DMS79 treated with DMSO at 0.1 percent for 48 hours (cell line): ENCODE data around the gene PPP4R1.
A peak's percentile ranks its signal among the peaks of the same experiment; 100 is the strongest.

ENCODE experiments used
- DNase-seq: peaks from one replicate; lab custom pipeline; 2025; lab: John Stamatoyannopoulos, UW

Gene PPP4R1

GRCh38 chr18:9587924-9588323 is 26.4 kb downstream of the PPP4R1 start:
- no peak for DNase-seq

GRCh38 chr18:9586814-9587213 is 27.5 kb downstream of the PPP4R1 start:
- no peak for DNase-seq

DNA sequence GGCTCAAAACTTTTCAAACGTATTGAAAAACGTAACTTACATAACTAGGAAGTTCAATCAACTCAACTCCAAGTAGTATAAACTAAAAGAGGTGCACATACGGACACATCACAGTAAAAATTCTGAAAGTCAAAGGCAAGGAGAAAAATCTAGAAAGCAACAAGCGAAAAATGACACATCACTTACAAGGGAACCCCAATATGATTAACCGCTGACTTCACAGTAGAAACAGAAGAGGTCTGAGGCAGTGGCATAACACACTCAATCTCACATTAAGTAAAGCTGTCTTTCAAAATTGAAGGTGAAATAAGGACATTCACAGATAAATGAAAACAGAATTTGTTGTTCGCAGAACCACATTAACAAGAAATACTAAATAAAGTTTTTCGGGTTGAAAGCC is 32.7 kb downstream of the PPP4R1 start:
- DNase-seq: no peak

DNA sequence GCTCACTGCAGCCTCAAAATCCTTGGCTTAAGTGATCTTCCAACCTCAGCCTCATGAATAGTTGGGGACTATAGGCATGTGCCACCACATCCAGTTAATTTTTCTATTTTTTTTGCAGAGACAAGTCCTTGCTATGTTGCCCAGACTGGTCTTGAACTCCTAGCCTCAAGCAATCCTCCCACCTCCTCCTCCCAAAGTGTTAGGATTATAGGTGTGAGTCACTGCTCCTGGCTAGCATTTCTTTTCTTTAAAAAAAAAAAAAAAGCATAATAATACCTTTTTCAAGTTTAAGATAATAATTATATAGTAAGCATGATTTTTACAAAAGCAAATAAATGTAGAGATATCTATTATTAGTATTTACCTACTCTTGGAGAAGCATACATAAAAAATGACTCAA is 36.1 kb downstream of the PPP4R1 start:
- DNase-seq: no peak

GRCh38 chr18:9577361-9577760 is 37.0 kb downstream of the PPP4R1 start:
- DNase-seq: no peak

GRCh38 chr18:9575558-9575957 is 38.8 kb downstream of the PPP4R1 start:
- no peak for DNase-seq

DNA sequence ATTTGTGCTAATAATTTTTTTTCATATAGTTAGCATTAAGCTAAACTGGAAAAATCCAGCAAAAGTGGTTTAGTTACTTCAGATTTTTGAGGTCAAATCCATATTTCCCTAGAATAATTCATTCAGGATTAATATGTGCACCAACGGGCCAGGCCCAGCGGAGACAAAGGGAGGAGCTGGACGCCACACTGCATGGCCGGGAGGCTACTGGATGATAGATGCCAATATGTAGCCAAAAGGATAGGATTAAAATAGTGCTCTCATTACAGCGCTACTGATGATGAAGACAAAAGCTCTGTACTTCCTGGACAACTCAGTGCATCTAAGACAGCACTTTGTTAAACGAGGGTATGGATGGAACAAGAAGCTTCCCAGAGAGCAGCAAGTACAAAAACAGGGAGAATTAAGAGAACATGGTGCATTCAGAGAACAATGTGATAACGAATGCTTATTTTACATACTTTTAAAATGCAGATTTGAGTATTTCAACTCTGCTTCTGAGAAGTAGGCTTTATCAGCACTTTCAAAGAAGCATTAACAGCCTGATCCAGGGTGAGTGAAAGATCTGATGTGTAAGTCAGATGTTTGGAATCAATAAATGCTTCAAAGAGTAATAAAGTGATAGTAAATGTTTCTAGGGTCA is 39.8 kb downstream of the PPP4R1 start:
- DNase-seq: no peak

DNA sequence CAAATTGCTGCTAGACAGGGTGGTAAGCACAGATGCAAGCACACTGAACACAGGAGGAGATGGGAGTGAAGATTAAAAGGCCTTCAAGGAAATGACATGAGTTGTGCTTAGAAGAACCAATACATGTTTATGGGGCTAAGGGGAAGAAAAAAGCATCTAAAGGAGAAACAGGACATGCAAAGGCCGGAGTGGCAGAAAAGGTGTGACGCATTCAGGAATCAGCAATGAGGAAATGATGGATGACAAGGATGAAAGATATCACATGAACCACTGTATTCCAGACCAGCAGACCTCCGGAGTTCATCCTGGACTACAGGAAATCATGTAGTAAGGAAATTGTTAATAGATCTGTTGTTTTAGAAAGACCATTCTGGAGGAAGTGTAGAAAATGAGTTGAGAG is 42.8 kb downstream of the PPP4R1 start:
- no peak for DNase-seq

DNA sequence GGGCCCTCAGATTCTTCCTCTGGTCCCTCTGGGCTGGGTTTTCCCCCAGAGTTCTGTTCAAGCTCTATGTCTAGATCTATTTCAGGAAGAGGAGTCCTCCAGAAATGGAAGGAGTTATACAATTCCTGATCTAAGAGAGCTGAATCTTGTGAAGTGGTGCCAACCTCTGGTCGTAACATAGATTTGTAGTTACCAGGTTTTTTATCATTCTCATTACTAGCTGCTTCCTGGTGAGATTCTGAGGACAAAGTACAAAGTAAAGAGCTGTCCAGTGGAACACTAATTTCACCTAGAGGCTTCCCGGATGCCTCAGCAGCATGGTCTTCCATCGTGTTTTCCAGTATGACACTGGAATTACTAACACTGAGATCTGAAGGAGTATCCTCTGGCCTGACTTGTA is 44.1 kb downstream of the PPP4R1 start:
- DNase-seq: no peak

DNA sequence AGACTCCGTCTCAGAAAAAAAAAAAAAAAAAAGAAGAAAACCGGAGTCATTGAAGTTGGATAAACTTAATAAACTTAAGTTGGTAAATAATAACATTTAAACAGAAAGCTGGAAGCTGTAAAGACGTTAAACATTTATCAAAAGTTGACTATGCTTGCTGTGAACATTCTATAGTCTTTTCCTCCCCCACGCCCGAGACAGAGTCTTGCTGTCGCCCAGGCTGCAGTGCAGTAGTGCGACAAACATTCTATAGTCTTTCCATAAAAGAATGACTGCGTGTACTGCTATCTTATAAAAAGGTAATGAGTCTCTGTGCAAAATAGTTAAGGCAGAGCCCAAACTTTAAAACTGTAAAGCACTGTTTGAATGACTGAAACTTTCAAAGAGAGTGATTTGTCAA is 45.2 kb downstream of the PPP4R1 start:
- DNase-seq: no peak

DNA sequence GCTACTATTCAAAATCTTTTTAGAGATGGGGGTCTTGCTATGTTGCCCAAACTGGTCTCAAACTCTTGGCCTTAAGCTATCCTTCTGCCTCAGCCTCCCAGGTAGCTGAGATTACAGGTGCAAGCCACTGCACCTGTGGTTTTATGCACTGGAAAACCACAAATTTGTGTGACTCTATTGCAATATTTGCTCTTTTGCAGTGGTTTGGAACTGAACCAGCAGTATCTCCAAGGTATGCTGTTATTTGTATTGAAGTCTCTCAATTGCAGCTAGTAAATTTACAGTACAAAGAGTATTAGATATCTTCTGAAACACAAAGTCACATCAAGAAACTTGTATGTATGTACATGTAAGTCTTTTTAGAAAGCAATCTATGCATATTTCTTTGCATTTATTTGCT is 46.2 kb downstream of the PPP4R1 start:
- peak; percentile 8 for DNase-seq

GRCh38 chr18:9565407-9565806 is 49.0 kb downstream of the PPP4R1 start:
- DNase-seq: no peak

DNA sequence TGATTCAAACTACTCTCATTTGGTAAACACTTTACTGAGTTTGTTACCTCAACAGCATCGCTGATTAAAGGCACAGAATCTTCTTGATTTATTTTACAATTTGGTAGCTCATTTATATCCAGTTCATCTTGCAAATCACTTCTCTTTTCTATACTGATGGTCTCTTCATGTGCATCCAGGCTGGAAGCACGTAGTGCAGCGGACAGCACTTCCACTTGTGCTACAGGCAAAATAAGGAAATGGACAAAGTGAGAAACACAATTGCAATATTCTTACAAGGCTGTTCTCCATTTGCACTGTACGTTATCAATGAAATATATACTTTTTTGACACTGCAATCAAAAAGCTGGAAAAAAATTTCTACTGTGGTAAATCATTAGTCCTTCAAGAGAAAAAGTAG is 51.0 kb downstream of the PPP4R1 start:
- no peak for DNase-seq

GRCh38 chr18:9562584-9562983 is 51.8 kb downstream of the PPP4R1 start:
- no peak for DNase-seq

- DNase-seq: no peak
These were observed 52.6 kb downstream of the PPP4R1 start for GRCh38 chr18:9561759-9562158.

GRCh38 chr18:9559253-9559652 is 55.1 kb downstream of the PPP4R1 start:
- DNase-seq: no peak

- no peak for DNase-seq
These were observed 55.8 kb downstream of the PPP4R1 start for GRCh38 chr18:9558387-9559064.

- no peak for DNase-seq
These were observed 57.0 kb downstream of the PPP4R1 start for GRCh38 chr18:9557250-9557943.

- no peak for DNase-seq
These were observed 61.7 kb downstream of the PPP4R1 start for GRCh38 chr18:9552616-9553015.

DNA sequence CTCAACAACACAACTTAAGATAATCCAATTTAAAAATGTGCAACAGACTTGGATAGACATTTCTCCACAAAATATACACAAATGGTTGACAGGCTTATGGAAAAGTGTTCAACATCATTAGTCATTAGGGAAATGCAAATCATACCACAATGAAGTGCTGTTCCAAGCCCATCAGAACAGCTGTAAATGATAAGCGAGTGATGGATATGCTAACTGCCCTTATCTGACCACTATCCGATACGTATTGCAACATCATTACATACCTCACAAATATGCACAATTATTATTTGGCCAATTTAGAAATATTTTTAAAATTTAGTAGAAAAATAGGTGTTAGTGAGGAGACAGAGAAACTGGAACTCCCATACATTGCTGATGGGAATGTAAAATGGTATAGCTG is 62.2 kb downstream of the PPP4R1 start:
- DNase-seq: no peak

GRCh38 chr18:9550429-9550828 is 63.9 kb downstream of the PPP4R1 start:
- DNase-seq: no peak

- DNase-seq: no peak
These were observed 65.0 kb downstream of the PPP4R1 start for GRCh38 chr18:9549405-9549804.

- DNase-seq: peak; percentile 90
These were observed 66.6 kb downstream of the PPP4R1 start for GRCh38 chr18:9547782-9548181.
